Suprapubic skin (tissue), 4 donors: ENCODE data around the gene ANKRD29.

ENCODE experiments used
- CTCF ChIP-seq, 2 donors: fragments of 200-600 bp in 1 of 2; fragments of 450-650 bp in 1 of 2; sonication (generic) in 1 of 2; IDR thresholded peaks; one replicate each; pipeline ENCODE4 v1.5.1; 2016 to 2019; ENCODE audit warnings: antibody characterized with exemption in 2 of 2, mild to moderate bottlenecking in 1 of 2, moderate library complexity in 1 of 2
- EP300 ChIP-seq: sonication (generic); formaldehyde crosslinking; IDR thresholded peaks from one replicate; pipeline ENCODE4 v1.6.1; 2017; ENCODE audit warnings: antibody characterized with exemption
- POLR2A ChIP-seq, 2 donors: fragments of 450-650 bp; IDR thresholded peaks; one replicate each; pipeline ENCODE4 v1.6.1; 2017; ENCODE audit warnings: antibody characterized with exemption in 2 of 2, mild to moderate bottlenecking in 2 of 2, moderate library complexity in 2 of 2
- POLR2AphosphoS5 ChIP-seq, 3 donors: sonication (generic); formaldehyde crosslinking; IDR thresholded peaks; one replicate each; pipeline ENCODE4 v1.6.1; 2017; ENCODE audit warnings: antibody characterized with exemption in 3 of 3

DNA sequence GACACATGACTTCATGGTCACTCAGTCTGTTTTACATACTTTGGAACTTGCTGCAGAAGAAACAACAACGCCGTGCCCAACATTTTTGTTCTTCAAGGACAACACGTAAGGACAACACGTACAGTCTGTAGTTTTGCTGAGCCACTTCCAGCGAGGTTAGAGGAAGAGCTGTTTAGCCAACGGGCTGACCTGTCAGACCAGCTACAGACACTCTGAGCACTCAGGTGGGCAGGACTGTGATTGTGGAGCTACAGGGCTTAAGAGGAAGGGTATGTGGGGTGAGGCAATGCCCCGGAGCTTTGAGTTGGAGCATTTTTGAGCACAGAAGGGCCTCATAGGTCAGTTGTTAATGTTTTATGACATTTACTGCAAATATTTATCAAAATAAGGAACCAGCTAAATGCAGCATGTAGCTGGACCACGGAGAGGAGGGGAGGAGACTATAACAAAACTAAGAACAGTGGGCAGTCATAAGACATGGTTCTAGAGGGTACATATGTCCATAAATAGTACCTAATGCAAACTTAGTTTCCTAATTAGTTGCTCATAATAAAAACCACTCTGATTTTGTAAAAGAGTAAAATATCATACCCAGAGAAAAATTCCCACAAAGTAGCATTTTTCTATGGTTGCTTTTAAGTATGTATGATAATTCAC is 50.1 kb downstream of the ANKRD29 start:
- no peak for TF ChIP-seq POLR2A (IDR thresholded peaks at IDR 0.05)
- no peak for TF ChIP-seq POLR2AphosphoS5 (IDR thresholded peaks at IDR 0.05)
- no peak for TF ChIP-seq CTCF (IDR thresholded peaks at IDR 0.05)
- TF ChIP-seq EP300 = no peak
